ENCODE results near the gene P4HB.

- TF ChIP-seq CTCF (conservative IDR thresholded peaks at IDR 0.05), result no peak
- no peak for TF ChIP-seq ZFX (IDR thresholded peaks at IDR 0.05)
Measured at GRCh38 chr17:81899514-81900166, 39.3 kb upstream of the P4HB start.
